ENCODE results near the gene KLF2.

- TF ChIP-seq CTCF (IDR thresholded peaks at IDR 0.05; ENCODE audit: borderline replicate concordance, extremely low read depth, low read length, poor library complexity, severe bottlenecking) (no peak), EZH2 (IDR thresholded peaks at IDR 0.05; ENCODE audit: borderline replicate concordance, low read depth, low read length, severe bottlenecking) (no peak)
Observed at GRCh38 chr19:16285769-16286498, 38.7 kb upstream of the KLF2 start.
